ENCODE data around the gene PHF21B.

GRCh38 chr22:45008186-45008681 lies 1.6 kb downstream of the PHF21B start:
- no peak for TF ChIP-seq CTCF (IDR thresholded peaks at IDR 0.05)
- TF ChIP-seq ZFX (IDR thresholded peaks at IDR 0.05; ENCODE audit: borderline replicate concordance): no peak
